GM11168 (cell line): Measurements from ENCODE around the gene SVIL.

Source experiments
- in situ Hi-C: fragments of 300-500 bp; cut with MboI; formaldehyde crosslinking; loops from one replicate; pipeline ENCODE4 v1.12.0; 2022; ENCODE audit warnings: low sequenced_read_pairs; ENCODE audit not compliant: unreplicated experiment

The SVIL gene

GRCh38 chr10:29651767-29652166 is 17.0 kb upstream of the SVIL start:
- in situ Hi-C loops: no loop called here

DNA sequence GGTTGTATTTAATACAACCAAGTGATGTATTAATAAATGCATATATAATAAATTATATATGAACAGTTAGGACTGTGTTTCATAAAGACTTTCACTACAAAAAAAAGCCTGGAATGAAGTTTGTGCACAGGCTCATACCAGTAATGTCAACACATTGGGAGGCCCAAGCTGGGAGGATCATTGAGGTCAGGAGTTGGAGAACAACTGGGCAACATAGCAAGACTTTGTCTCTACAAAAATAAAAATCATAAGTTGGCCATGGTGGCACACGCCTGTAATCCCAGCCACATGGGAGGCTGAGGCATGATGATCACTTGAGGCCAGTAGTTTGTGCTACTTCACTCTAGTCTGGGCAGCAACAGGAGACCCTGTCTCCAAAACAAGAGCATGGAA is 15.8 kb upstream of the SVIL start:
- in situ Hi-C loops: no loop called here

DNA sequence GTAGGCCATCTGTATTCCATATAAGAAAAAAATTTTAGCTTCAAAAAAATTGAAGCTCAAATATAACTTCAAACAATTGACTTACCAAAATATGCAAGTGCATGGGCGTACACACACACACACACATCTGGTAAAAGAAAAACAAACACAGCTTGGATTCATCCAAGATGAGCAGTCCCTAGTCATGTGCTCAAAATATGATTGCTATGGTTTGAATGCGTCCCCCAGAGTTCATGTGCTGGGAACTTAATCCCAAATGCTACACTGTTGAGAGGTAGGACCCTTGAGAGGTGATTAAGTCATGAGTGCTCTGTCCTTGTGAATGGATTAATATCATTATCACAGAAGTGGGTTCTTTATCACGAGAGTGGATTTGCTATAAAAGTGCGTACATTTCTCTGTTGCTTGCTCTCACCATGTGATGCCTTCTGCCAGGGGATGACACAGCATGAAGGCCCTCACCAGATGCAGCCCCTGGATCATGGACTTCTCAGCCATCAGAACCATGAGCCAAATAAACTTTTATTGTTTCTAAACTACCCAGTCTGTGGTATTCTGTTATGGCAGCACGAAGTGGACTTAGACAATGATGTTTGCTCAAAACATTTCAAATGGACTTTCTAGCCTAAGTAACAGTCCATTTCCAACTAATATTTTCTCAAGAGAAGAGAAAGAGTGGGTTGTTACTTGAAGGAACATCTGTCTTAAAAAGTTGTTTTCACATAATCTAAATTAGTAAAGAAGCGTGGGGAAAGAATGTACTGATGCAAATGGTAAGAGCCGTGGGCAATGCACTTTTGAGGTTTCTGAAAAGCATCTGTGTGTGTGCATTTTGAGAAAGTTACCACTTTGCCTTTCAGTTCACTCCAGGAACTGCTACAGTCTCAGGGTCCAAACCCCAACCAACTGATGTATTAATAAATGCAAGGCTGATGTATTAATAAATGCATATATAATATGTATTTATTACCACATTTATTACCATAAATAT is 15.1 kb upstream of the SVIL start:
- in situ Hi-C loops: no loop called here

DNA sequence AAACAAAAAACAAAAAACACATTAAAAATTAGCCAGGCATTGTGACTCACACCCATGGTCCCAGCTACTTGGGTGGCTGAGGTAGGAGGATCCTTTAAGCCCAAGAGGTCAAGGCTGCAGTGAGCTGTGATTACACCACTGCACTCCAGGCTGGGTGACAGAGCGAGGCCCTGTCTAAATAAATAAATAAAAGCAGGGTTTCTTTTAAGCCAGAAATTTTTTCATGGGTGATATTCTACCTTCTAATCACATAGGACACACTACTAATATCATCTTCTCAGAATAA is 14.2 kb upstream of the SVIL start:
- in situ Hi-C loops: no loop called here

DNA sequence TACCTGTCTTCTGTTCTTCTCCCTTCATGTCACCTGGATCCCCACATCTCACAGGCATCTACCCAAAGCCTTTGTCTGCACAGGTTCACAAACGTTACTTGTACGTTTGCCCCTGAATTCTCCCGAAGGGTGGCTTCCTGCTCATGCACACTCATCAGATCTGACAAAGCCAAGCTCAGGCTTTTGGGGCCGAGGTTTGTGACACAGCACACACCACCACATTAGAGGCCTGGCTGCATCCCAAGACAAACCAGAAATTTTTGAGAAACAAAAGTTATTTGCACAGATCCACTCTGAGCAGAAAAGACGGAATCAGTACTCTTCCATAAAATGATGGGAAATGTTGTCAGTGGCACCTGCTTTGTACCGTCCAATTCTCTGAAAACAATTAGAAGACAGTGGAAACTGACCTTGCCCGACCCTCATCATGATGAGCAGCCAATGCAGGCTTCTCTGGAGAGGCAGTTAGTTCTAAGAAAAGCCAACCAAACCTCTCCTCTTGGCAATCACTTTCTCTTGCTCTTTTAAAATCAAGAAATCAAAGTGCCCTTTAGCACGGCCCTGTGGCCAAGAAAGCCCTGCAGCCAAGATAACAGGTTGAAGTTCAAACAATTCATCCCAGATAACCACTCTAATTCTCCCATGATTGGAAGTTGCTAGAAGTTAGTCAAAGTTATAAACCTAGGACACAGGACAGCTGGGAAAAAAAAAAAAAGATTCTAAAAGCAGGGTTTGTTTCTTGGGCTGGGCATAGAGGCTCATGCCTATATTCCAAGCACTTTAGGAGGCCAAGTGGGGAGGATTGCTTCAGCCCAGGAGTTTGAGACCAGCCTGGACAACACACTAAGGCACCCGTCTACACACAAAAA is 13.6 kb upstream of the SVIL start:
- in situ Hi-C loops: no loop called here

- in situ Hi-C loops: no loop called here
These were observed 12.7 kb upstream of the SVIL start for GRCh38 chr10:29647478-29647877.

- in situ Hi-C loops: no loop called here
These were observed 12.2 kb upstream of the SVIL start for GRCh38 chr10:29646960-29647461.

GRCh38 chr10:29646238-29646902 is 11.6 kb upstream of the SVIL start:
- in situ Hi-C loops: no loop called here

DNA sequence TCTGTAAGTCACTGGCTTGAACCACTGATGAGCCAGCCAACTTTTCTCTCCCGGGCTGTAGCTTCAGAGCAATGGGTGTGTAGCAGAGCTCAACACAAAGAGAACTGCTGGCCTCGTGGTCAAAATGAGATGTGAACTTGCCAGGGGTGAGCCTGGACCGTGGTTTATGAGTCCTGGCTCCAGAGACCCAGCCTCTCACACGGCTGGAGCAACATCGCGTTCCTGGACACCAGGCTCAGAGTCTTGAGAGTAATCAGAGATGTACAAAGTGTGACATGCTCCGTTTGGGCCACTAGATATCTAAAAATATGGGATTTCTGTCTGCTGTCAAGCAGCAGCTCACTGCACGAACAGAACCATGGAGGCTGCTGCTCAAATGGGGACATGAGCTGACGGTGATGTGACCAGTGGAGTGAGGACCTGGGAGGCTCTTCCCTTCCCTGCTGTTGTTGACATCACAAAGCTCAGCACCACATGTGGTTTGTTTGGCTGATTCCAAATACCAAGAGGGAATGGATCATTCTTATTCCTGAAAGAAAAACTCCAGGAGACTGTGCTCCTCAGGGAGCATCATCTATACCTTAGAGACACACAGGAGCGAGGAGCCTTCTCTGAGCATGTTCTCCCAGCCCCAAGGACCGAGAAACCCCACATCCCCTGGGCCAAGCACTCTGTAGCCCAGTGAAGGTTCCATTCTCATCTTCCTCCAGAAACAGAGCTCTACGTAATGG is 9.2 kb upstream of the SVIL start:
- in situ Hi-C loops: no loop called here

DNA sequence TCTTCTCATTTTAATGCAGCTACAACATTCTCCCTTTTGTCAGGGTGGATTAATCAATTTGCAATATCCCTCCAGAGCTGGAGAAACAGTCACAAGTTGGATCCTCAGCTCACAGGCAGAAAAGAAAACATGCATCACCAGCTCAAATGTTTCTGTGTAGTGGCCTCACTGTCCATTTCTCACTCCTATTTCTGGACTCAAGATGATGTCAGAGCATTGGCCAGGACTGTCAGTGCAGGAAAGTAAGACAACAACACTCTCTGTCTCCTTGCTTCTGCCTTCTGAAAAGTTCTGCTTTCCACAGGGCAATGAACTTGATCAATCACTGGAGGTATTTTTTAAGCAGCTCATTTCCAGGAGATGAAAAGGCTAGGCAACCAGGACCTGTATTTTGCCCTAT is 8.2 kb upstream of the SVIL start:
- in situ Hi-C loops: no loop called here

- in situ Hi-C loops: no loop called here
These were observed 2.8 kb upstream of the SVIL start for GRCh38 chr10:29637537-29637936.

- in situ Hi-C loops: no loop called here
These were observed 1.4 kb upstream of the SVIL start for GRCh38 chr10:29636178-29636577.

DNA sequence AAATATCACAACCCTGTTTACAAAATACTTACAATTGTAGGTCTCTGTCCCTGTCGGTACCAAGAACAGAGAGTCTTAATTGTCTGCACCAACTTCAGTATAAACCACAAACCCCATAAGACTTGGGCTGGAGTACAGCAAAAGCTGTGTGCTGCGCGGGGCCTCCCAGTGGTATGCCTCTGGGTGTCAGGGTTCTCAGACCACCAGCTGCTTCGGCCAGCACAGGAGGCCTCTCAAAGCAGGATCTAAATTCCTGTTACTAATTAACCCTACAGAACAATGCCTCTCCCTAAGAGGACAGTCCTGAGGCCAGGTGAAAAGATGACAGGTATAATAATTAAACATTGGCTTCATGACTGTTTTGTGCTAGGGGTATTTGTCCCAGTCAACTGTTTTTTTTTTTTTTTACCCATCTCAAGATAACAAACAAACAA is 957 bp upstream of the SVIL start:
- in situ Hi-C loops: no loop called here

GRCh38 chr10:29634105-29634504 is 666 bp downstream of the SVIL start:
- in situ Hi-C loops: no loop called here

GRCh38 chr10:29631049-29631339 is 3.8 kb downstream of the SVIL start:
- in situ Hi-C loops: no loop called here

DNA sequence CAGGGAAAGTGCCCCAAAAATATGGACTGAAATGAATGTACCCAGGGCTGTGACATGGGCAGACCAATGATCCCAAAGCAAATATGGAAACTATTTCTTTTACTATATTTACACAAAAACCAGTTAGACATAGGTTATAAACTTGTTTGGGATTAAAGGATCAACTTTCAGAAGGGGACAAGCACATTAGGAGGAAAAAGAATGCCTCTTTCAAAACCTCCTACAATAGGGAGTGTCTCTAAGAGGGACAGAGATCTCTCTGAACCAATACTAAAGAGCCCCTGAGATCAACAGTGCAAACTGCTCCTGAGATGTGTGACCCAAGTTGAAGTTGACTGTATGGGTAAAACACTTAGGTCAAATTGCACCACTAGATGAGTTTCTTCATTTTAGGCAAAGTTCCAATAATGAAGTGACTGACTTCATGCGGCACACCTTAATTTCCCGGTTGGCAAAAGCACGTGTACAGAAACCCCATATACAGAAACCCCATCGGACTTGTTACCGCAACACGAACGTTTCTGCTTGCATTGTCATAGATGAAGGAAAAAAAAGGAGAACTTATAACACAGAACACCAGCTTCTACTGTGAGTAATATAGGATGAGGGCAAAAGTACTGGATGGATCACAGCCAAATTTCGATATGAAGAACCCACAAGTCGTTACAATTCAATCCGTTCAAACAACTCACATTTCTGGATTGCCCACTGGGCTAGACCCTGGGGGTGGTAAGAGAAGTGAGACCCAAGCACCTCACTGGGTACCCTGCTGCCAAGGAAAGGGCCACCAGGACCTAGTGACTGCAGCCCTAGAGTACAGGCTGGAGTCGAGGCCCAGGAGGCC is 4.3 kb downstream of the SVIL start:
- in situ Hi-C loops: no loop called here

DNA sequence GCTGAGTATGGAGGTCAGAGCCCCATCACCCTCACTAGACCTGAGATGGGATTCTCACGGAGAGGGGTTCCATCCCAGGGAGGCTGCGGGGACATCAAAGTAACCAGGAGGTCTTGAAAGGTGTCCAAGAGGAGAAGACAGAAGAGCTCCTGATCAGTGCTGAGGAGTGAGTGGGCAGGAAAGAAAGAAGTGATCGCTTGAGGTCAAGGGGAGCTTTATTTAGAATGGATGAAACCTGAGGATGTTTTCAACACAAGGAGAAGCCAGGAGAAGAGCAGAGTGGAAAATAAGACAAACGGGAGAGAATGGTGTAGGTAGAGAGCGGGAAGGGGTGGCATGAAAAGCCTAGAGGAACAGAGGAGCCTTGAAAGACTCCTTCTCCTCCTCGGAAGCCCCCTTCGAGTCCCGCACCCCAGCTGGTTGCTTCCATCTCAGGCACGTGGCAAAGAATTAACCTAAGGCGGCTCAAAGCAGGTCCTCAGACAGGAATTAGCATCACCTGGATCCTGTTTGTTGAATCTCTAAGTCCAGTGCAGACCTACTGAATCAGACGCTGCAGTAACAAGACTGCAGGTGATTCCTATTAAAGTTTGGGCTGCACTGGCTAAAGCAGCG is 5.8 kb downstream of the SVIL start:
- in situ Hi-C loops: no loop called here

DNA sequence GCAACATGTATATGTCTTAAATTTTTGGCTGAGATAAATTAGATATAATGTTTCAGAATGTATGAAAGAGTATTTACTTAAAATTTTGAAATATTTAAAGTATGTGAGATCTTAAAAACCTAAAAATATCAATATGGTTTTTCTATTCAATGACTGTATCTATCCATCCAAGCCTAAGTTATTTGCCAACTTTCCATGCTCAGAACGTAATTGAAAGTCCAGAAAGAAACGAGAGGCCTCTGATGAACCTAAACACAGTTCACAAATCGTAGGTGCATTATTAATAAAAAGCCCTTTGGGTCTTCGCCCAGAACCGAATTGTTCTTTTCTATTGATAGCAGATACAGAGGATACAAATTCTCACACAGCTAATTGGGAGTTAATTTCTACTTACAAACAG is 6.5 kb downstream of the SVIL start:
- in situ Hi-C loops: no loop called here
